ENCODE measurements around the gene G0S2. TPM values are rescaled to one million over a fixed set of nuclear protein-coding genes. Genes with fewer than 3 reads are reported as not detected.

The G0S2 gene
- total RNA-seq, 6 experiments from 2014 or later: 1.7 to 2.6 (median 1.9) TPM

DNA sequence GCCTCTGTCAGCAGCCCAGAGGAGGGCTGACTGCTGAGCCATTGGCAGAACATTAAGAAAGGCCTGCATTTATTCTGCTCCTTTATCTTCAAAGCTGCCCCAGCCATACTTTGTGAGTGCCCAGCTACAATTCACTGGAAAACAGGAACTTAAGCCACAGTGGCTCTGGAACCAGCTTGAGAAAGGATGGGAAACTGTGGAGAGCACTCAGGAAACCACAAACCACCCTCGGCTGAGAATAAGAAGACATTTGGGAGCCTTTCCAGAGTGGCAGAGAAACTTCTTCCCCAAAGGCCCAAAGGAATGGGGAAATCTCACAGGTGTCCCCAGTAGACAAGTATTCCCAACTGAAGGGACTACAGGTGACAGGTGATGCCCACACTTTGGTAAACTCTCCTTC is 24.8 kb upstream of the G0S2 start:
- peak overlapping the region; percentile 6 for H3K4me3 Mint-ChIP-seq
- TF ChIP-seq, protein P1, sequence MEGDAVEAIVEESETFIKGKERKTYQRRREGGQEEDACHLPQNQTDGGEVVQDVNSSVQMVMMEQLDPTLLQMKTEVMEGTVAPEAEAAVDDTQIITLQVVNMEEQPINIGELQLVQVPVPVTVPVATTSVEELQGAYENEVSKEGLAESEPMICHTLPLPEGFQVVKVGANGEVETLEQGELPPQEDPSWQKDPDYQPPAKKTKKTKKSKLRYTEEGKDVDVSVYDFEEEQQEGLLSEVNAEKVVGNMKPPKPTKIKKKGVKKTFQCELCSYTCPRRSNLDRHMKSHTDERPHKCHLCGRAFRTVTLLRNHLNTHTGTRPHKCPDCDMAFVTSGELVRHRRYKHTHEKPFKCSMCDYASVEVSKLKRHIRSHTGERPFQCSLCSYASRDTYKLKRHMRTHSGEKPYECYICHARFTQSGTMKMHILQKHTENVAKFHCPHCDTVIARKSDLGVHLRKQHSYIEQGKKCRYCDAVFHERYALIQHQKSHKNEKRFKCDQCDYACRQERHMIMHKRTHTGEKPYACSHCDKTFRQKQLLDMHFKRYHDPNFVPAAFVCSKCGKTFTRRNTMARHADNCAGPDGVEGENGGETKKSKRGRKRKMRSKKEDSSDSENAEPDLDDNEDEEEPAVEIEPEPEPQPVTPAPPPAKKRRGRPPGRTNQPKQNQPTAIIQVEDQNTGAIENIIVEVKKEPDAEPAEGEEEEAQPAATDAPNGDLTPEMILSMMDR (IDR thresholded peaks at IDR 0.05): no peak
- peak overlapping the region; percentile 84 for H3K27ac Mint-ChIP-seq
- H3K4me1 Mint-ChIP-seq (ENCODE audit: low read depth): peaks cover 75% of the 10 kb centered on the region
- no peak for DNase-seq
- peaks cover 2% of the 10 kb centered on the region for H3K27me3 Mint-ChIP-seq (ENCODE audit: insufficient read depth)
- no peaks in the 10 kb centered on the region for H3K9me3 Mint-ChIP-seq
- H3K36me3 Mint-ChIP-seq (ENCODE audit: low read depth): no peaks in the 10 kb centered on the region

DNA sequence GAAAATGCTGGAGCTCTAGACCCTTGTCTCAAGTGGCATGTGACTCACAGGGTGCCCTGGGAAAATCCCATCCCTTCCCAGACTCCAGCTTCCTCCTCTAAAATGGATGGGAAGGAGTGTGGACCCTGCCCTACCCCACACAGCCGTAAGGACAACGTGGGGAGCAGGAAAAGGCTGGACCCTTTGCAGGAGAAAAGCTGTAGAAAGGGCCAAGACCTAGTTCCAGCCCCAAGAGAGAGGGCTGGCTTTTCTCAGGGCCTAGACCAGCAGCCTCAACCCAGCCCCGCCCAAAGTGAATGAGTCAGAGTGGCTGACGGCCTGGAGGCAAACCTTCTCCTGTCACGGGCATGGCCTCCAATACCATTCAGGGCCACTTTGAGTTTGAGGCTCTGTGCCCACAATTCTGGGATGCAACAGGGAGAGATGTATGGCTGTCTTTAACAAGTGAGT is 24.0 kb upstream of the G0S2 start:
- peaks cover 2% of the 10 kb centered on the region for H3K27me3 Mint-ChIP-seq (ENCODE audit: insufficient read depth)
- peak; percentile 82 for DNase-seq
- TF ChIP-seq, protein P1 (IDR thresholded peaks at IDR 0.05): no peak
- no peaks in the 10 kb centered on the region for H3K36me3 Mint-ChIP-seq (ENCODE audit: low read depth)
- peak overlapping the region; percentile 6; the same call in 1 of the 2 replicates for H3K4me3 Mint-ChIP-seq
- peak overlapping the region; percentile 84 for H3K27ac Mint-ChIP-seq
- H3K9me3 Mint-ChIP-seq: no peaks in the 10 kb centered on the region
- H3K4me1 Mint-ChIP-seq (ENCODE audit: low read depth): peaks cover 69% of the 10 kb centered on the region

DNA sequence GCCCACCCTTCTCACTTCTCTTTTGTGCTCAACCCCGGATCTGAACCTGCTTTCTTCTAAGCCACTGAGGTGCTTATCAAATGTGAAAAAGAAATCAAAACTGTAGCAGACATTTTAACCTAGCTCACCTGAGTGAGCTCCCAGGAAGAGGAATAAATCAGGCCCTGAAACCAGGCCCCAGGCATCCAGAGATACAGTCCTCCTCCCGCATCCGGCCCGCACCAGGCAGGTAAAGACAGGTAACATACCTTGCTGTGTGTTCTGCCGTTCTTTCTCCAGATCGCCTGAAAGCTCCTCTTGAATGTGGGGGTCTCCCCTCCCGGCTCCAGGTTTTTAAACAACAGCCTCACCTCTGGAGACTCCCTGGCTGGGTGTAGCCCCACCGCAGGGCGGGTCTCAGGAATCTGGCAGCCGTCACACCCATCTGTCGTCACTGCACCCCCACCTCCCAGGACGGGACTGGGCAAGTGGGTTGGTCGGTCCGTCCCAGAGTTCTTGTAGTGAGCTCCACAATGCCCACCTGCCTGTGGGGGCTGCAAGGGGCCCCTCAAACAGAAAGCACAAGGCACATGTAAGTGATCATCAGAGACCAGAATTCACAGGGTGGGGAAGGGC is 23.0 kb upstream of the G0S2 start, which contains the start of gene LAMB3:
TSS of gene LAMB3 (minus strand) at position 305 of the 615 bp plus-strand sequence. CDS start 1,481 bp downstream, outside the sequence.
- Mint-ChIP-seq H3K4me3 (peak within 1 kb of the TSS; percentile 6; the same call in 1 of the 2 replicates), H3K4me1 (ENCODE audit: low read depth) (peaks cover 62% of the 10 kb centered on the region), H3K36me3 (ENCODE audit: low read depth) (no peaks in the 10 kb centered on the region), H3K9me3 (no peaks in the 10 kb centered on the region), H3K27ac (peak within 1 kb of the TSS; percentile 84), H3K27me3 (ENCODE audit: insufficient read depth) (no peaks in the 10 kb centered on the region; the same call in none of the 2 replicates)
- no peak for DNase-seq
- TF ChIP-seq, protein P1 (IDR thresholded peaks at IDR 0.05): no peak

DNA sequence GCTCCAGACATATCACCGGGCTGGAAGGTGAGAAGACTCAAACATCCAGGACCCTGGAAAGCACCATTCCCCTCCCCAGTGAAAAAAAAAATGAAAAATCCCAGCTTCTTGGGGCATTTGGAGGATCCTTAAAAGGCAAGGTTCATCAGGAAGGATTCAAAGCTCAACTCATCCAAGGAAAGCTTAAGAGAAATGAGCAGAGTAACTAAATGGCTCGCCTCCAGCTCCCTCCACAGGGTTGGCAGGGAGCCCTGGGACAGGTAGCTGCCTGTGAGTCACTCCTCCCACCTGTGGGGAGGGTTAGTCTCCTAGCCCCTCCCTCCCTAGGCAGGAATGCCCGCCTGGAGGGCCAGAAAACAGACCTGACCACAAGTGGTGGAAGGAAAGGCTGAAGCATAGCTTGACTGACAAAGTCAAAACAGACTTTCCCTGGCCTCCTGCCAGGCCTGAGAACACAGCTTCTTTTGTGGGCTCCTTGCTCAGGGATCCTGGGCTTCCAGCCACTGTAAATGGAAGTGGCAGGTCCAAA is 22.3 kb upstream of the G0S2 start:
- DNase-seq: no peak
- peaks cover 56% of the 10 kb centered on the region for H3K4me1 Mint-ChIP-seq (ENCODE audit: low read depth)
- H3K36me3 Mint-ChIP-seq (ENCODE audit: low read depth): no peaks in the 10 kb centered on the region
- no peaks in the 10 kb centered on the region for H3K9me3 Mint-ChIP-seq
- no peak overlapping the region for H3K27ac Mint-ChIP-seq
- TF ChIP-seq, protein P1 (IDR thresholded peaks at IDR 0.05): no peak
- H3K4me3 Mint-ChIP-seq: no peak overlapping the region
- H3K27me3 Mint-ChIP-seq (ENCODE audit: insufficient read depth): no peaks in the 10 kb centered on the region; the same call in none of the 2 replicates

DNA sequence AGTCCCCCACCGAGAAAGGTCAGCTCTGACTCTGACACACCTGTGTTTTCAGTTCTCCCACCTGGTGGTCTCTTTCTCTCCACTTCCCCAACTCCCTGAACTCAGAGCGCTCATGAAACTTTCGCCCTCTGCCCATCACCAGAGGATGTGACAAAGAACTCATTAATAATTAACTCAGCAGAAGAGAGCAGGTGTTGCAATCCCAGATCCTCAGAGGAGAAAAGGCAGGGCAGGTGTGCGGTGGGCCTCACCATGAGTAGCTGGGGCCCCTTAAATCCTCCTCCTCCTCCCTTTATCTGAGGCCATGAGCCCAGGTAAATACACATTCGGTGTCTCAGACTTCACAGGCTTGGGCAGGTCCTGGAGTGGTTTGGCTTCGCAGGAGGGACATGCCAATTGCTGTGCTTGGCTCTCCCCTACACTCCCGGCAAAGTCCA is 21.3 kb upstream of the G0S2 start:
- Mint-ChIP-seq H3K27ac (no peak overlapping the region), H3K4me1 (ENCODE audit: low read depth) (peaks cover 46% of the 10 kb centered on the region), H3K36me3 (ENCODE audit: low read depth) (no peaks in the 10 kb centered on the region)

More for the DNA sequence above, 21.3 kb upstream of the G0S2 start:
- TF ChIP-seq, protein P1 (IDR thresholded peaks at IDR 0.05): no peak
- no peaks in the 10 kb centered on the region for H3K9me3 Mint-ChIP-seq
- H3K4me3 Mint-ChIP-seq: no peak overlapping the region
- DNase-seq: no peak
- H3K27me3 Mint-ChIP-seq (ENCODE audit: insufficient read depth): no peaks in the 10 kb centered on the region; the same call in none of the 2 replicates

Data from HFFc6 (cell line).